Stimulated activated CD4-positive, alpha-beta T cell treated with anti-CD3 and anti-CD28 coated beads, Interleukin-12 subunit alpha, Interleukin-12 subunit beta, amount 100 ng/mL, for 48 hours (primary cell): ENCODE measurements around the gene CFAP57.

Experiments
- DNase-seq, 3 donors: peaks; one replicate each; pipeline ENCODE4 v3.0.0-alpha.2; 2020; ENCODE audit warnings: low read depth in 2 of 3, low spot score in 1 of 3

CFAP57 gene

GRCh38 chr1:43225168-43225567, 53.0 kb downstream of the CFAP57 start:
- DNase-seq, result no peak

GRCh38 chr1:43227143-43227764, 55.1 kb downstream of the CFAP57 start:
- DNase-seq, result peak; percentile 71 to 90 (median 74)

- DNase-seq, result no peak
Observed at GRCh38 chr1:43229826-43230780, 58.0 kb downstream of the CFAP57 start.

- no peak for DNase-seq
Observed at GRCh38 chr1:43232074-43232473, 59.9 kb downstream of the CFAP57 start.

- DNase-seq, result no peak
Observed at GRCh38 chr1:43232482-43232881, 60.4 kb downstream of the CFAP57 start.

- DNase-seq, result no peak
Observed at GRCh38 chr1:43233631-43234030, 61.5 kb downstream of the CFAP57 start.

GRCh38 chr1:43234267-43234666, 62.1 kb downstream of the CFAP57 start:
- DNase-seq, result no peak

- DNase-seq, result no peak
Observed at GRCh38 chr1:43235040-43235439, 62.9 kb downstream of the CFAP57 start.

GRCh38 chr1:43235451-43236121, 63.5 kb downstream of the CFAP57 start:
- no peak for DNase-seq

GRCh38 chr1:43237121-43237520, 65.0 kb downstream of the CFAP57 start:
- DNase-seq, result no peak

- peak; percentile 15 to 24 (median 18) for DNase-seq
Observed at GRCh38 chr1:43238085-43238484, 66.0 kb downstream of the CFAP57 start.

GRCh38 chr1:43238991-43239469, 66.9 kb downstream of the CFAP57 start:
- no peak for DNase-seq

- no peak for DNase-seq
Observed at GRCh38 chr1:43239484-43239883, 67.4 kb downstream of the CFAP57 start.

- no peak for DNase-seq
Observed at GRCh38 chr1:43241413-43241836, 69.3 kb downstream of the CFAP57 start.

- DNase-seq, result no peak
Observed at GRCh38 chr1:43243299-43243698, 71.2 kb downstream of the CFAP57 start.

GRCh38 chr1:43246466-43247213, 74.5 kb downstream of the CFAP57 start:
- no peak for DNase-seq

- no peak for DNase-seq
Observed at GRCh38 chr1:43247256-43247921, 75.3 kb downstream of the CFAP57 start.

GRCh38 chr1:43250351-43250761, 78.2 kb downstream of the CFAP57 start:
- no peak for DNase-seq

- DNase-seq, result no peak
Observed at GRCh38 chr1:43251024-43251423, 78.9 kb downstream of the CFAP57 start.

- DNase-seq, result no peak
Observed at GRCh38 chr1:43252225-43252624, 80.1 kb downstream of the CFAP57 start.
